Hepatocyte (in vitro differentiated cells): Measurements from ENCODE around the gene RUNX3.

Experiments used
- EZH2 ChIP-seq: fragments of 200-600 bp; sonication (generic); IDR thresholded peaks from 2 replicates; pipeline ENCODE4 v1.6.1; 2016; ENCODE audit warnings: antibody characterized with exemption, mild to moderate bottlenecking, borderline replicate concordance
- EZH2phosphoT487 ChIP-seq: fragments of 200-600 bp; sonication (generic); IDR thresholded peaks from one replicate; pipeline ENCODE4 v1.6.1; 2018; ENCODE audit warnings: antibody characterized with exemption, mild to moderate bottlenecking, low read depth, moderate library complexity; ENCODE audit not compliant: unreplicated experiment, severe bottlenecking
- TF ChIP-seq, protein P1 (sequence below): fragments of 200-600 bp; sonication (generic); IDR thresholded peaks from 2 replicates; pipeline ENCODE4 v1.5.1; 2016; ENCODE audit warnings: antibody characterized with exemption, mild to moderate bottlenecking; ENCODE audit not compliant: poor library complexity

DNA sequence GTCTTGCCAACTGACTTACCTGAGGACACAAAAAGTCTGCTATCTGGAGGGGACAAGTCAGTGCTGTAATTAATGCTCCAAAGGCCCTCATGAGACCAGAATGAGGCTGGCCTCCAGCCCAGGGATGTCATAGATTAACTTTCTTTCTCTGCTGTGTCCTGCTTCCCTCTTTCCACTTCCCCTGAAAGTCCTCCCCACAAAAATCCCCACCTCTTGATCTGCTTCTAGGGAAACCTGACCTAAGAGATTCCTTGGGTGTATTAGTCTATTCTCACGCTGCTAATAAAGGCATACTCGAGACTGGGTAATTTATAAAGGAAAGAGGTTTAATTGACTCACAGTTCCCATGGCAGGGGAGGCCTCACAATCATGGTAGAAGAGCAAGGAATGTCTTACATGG, 39.2 kb downstream of the RUNX3 start:
- TF ChIP-seq, protein P1, sequence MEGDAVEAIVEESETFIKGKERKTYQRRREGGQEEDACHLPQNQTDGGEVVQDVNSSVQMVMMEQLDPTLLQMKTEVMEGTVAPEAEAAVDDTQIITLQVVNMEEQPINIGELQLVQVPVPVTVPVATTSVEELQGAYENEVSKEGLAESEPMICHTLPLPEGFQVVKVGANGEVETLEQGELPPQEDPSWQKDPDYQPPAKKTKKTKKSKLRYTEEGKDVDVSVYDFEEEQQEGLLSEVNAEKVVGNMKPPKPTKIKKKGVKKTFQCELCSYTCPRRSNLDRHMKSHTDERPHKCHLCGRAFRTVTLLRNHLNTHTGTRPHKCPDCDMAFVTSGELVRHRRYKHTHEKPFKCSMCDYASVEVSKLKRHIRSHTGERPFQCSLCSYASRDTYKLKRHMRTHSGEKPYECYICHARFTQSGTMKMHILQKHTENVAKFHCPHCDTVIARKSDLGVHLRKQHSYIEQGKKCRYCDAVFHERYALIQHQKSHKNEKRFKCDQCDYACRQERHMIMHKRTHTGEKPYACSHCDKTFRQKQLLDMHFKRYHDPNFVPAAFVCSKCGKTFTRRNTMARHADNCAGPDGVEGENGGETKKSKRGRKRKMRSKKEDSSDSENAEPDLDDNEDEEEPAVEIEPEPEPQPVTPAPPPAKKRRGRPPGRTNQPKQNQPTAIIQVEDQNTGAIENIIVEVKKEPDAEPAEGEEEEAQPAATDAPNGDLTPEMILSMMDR, result no peak
- TF ChIP-seq EZH2phosphoT487, result no peak
- TF ChIP-seq EZH2, result no peak
